Dendritic cell treated with granulocyte-macrophage colony-stimulating factor and Interleukin-4, amounts not matched to agents 40 ng/mL and 50 ng/mL, for 4 days (primary cell): ENCODE measurements around the gene TIMMDC1.
A peak's percentile ranks its signal among the peaks of the same experiment; 100 is the strongest.

Source experiments
- H3K27ac Mint-ChIP-seq: one replicate; pipeline ENCODE4 v1.8.0; 2022; ENCODE audit warnings: mild to moderate bottlenecking, mixed read lengths
- H3K27me3 Mint-ChIP-seq: one replicate; pipeline ENCODE4 v1.8.0; 2022; ENCODE audit warnings: mild to moderate bottlenecking, mixed read lengths
- H3K36me3 Mint-ChIP-seq: one replicate; pipeline ENCODE4 v1.8.0; 2022; ENCODE audit warnings: low read depth, mixed read lengths
- H3K4me1 Mint-ChIP-seq: one replicate; pipeline ENCODE4 v1.8.0; 2022; ENCODE audit warnings: low read depth, mixed read lengths
- H3K4me3 Mint-ChIP-seq: one replicate; pipeline ENCODE4 v1.8.0; 2022; ENCODE audit warnings: mild to moderate bottlenecking, moderate library complexity, mixed read lengths
- H3K9me3 Mint-ChIP-seq: one replicate; pipeline ENCODE4 v1.8.0; 2022; ENCODE audit warnings: mixed read lengths
- intact Hi-C: fragments of 100-400 bp; cut with micrococcal nuclease; formaldehyde crosslinking; loops from one replicate; pipeline ENCODE4 v1.15.0; 2022

The TIMMDC1 gene

GRCh38 chr3:119498186-119499011, at the start of gene TIMMDC1:
Gene TIMMDC1, plus strand, starts transcription at chr3:119498547. Its CDS starts 187 bp downstream, at chr3:119498734.
- Mint-ChIP-seq H3K27ac (peak within 1 kb of the TSS; percentile 99), H3K4me3 (peak within 1 kb of the TSS; percentile 99), H3K36me3 (peaks cover 19% of the 10 kb centered on the region), H3K4me1 (peaks cover 34% of the 10 kb centered on the region), H3K9me3 (no peaks in the 10 kb centered on the region), H3K27me3 (no peaks in the 10 kb centered on the region)
- intact Hi-C loops, result loop anchor here (1.0 to 2.0 kb wide), 2 partner anchors 30 to 179 kb away; partner anchors contain the start of genes COX17 and POGLUT1

- intact Hi-C loops, result no loop called here
- Mint-ChIP-seq H3K9me3 (no peaks in the 10 kb centered on the region), H3K36me3 (peaks cover 86% of the 10 kb centered on the region), H3K27ac (no peak overlapping the region), H3K4me1 (peaks cover 38% of the 10 kb centered on the region), H3K27me3 (no peaks in the 10 kb centered on the region), H3K4me3 (no peak overlapping the region)
Observed at GRCh38 chr3:119453822-119454221, 44.5 kb upstream of the TIMMDC1 start.

- H3K9me3 Mint-ChIP-seq, result no peaks in the 10 kb centered on the region
- no peaks in the 10 kb centered on the region for H3K27me3 Mint-ChIP-seq
- intact Hi-C loops, result no loop called here
- peaks cover 54% of the 10 kb centered on the region for H3K4me1 Mint-ChIP-seq
- no peak overlapping the region for H3K4me3 Mint-ChIP-seq
- peaks cover 86% of the 10 kb centered on the region for H3K36me3 Mint-ChIP-seq
- H3K27ac Mint-ChIP-seq, result peak overlapping the region; percentile 72
Observed at GRCh38 chr3:119456469-119456868, 41.9 kb upstream of the TIMMDC1 start.

GRCh38 chr3:119457246-119457645, 41.1 kb upstream of the TIMMDC1 start:
- no peaks in the 10 kb centered on the region for H3K9me3 Mint-ChIP-seq
- H3K4me3 Mint-ChIP-seq, result no peak overlapping the region
- peaks cover 91% of the 10 kb centered on the region for H3K36me3 Mint-ChIP-seq
- peak overlapping the region; percentile 72 for H3K27ac Mint-ChIP-seq
- peaks cover 60% of the 10 kb centered on the region for H3K4me1 Mint-ChIP-seq
- intact Hi-C loops, result no loop called here
- H3K27me3 Mint-ChIP-seq, result no peaks in the 10 kb centered on the region

- no peaks in the 10 kb centered on the region for H3K9me3 Mint-ChIP-seq
- peaks cover 44% of the 10 kb centered on the region for H3K4me1 Mint-ChIP-seq
- H3K36me3 Mint-ChIP-seq, result peaks cover 44% of the 10 kb centered on the region
- H3K27me3 Mint-ChIP-seq, result no peaks in the 10 kb centered on the region
- H3K4me3 Mint-ChIP-seq, result peak within 1 kb of the TSS; percentile 95
- intact Hi-C loops, result loop anchor here (10.0 kb wide), 2 partner anchors 211 to 631 kb away; partner anchors contain the start of genes COX17 and GSK3B
- peak within 1 kb of the TSS; percentile 96 for H3K27ac Mint-ChIP-seq
Observed at GRCh38 chr3:119463171-119464169, 34.9 kb upstream of the TIMMDC1 start, which contains the start of gene TMEM39A. Gene TMEM39A, minus strand, starts transcription at chr3:119463615. Its CDS starts 1,541 bp downstream, at chr3:119462074.

GRCh38 chr3:119468041-119468440, 30.3 kb upstream of the TIMMDC1 start:
- Mint-ChIP-seq H3K27me3 (no peaks in the 10 kb centered on the region), H3K27ac (peak overlapping the region; percentile 98)

GRCh38 chr3:119469418-119470189, 28.7 kb upstream of the TIMMDC1 start:
- Mint-ChIP-seq H3K36me3 (peaks cover 31% of the 10 kb centered on the region), H3K9me3 (no peaks in the 10 kb centered on the region), H3K4me3 (peak overlapping the region; percentile 92), H3K4me1 (peaks cover 39% of the 10 kb centered on the region), H3K27me3 (no peaks in the 10 kb centered on the region), H3K27ac (peak overlapping the region; percentile 98)
- intact Hi-C loops, result loop anchor here (2.0 to 10.0 kb wide), 3 partner anchors 29 to 625 kb away; partner anchors contain the start of genes COX17, GSK3B and TIMMDC1

More at GRCh38 chr3:119468041-119468440, 30.3 kb upstream of the TIMMDC1 start:
- Mint-ChIP-seq H3K4me1 (peaks cover 47% of the 10 kb centered on the region), H3K36me3 (peaks cover 31% of the 10 kb centered on the region), H3K9me3 (no peaks in the 10 kb centered on the region), H3K4me3 (peak overlapping the region; percentile 92)
- intact Hi-C loops, result loop anchor here (2.0 to 10.0 kb wide), 3 partner anchors 31 to 627 kb away; partner anchors contain the start of genes COX17, GSK3B and TIMMDC1

GRCh38 chr3:119470866-119471265, 27.5 kb upstream of the TIMMDC1 start:
- Mint-ChIP-seq H3K36me3 (peaks cover 41% of the 10 kb centered on the region), H3K27ac (no peak overlapping the region)
- intact Hi-C loops, result no loop called here

GRCh38 chr3:119481079-119481478, 17.3 kb upstream of the TIMMDC1 start:
- intact Hi-C loops, result no loop called here
- Mint-ChIP-seq H3K4me1 (no peaks in the 10 kb centered on the region), H3K27me3 (no peaks in the 10 kb centered on the region), H3K27ac (no peak overlapping the region), H3K9me3 (no peaks in the 10 kb centered on the region), H3K36me3 (peaks cover 78% of the 10 kb centered on the region), H3K4me3 (no peak overlapping the region)

More at GRCh38 chr3:119470866-119471265, 27.5 kb upstream of the TIMMDC1 start:
- H3K9me3 Mint-ChIP-seq, result no peaks in the 10 kb centered on the region
- H3K4me3 Mint-ChIP-seq, result no peak overlapping the region
- peaks cover 39% of the 10 kb centered on the region for H3K4me1 Mint-ChIP-seq
- no peaks in the 10 kb centered on the region for H3K27me3 Mint-ChIP-seq

GRCh38 chr3:119483101-119483500, 15.2 kb upstream of the TIMMDC1 start:
- no peaks in the 10 kb centered on the region for H3K27me3 Mint-ChIP-seq
- no peaks in the 10 kb centered on the region for H3K9me3 Mint-ChIP-seq
- peaks cover 80% of the 10 kb centered on the region for H3K36me3 Mint-ChIP-seq
- no peak overlapping the region for H3K27ac Mint-ChIP-seq
- H3K4me3 Mint-ChIP-seq, result no peak overlapping the region
- intact Hi-C loops, result no loop called here
- H3K4me1 Mint-ChIP-seq, result no peaks in the 10 kb centered on the region

- H3K36me3 Mint-ChIP-seq, result peaks cover 81% of the 10 kb centered on the region
- no peaks in the 10 kb centered on the region for H3K4me1 Mint-ChIP-seq
- no peaks in the 10 kb centered on the region for H3K9me3 Mint-ChIP-seq
- H3K27ac Mint-ChIP-seq, result no peak overlapping the region
- H3K4me3 Mint-ChIP-seq, result no peak overlapping the region
- no peaks in the 10 kb centered on the region for H3K27me3 Mint-ChIP-seq
- intact Hi-C loops, result no loop called here
Observed at GRCh38 chr3:119485563-119485962, 12.8 kb upstream of the TIMMDC1 start.

- no peaks in the 10 kb centered on the region for H3K9me3 Mint-ChIP-seq
- intact Hi-C loops, result no loop called here
- H3K4me3 Mint-ChIP-seq, result no peak overlapping the region
- H3K4me1 Mint-ChIP-seq, result no peaks in the 10 kb centered on the region
- peaks cover 65% of the 10 kb centered on the region for H3K36me3 Mint-ChIP-seq
- H3K27me3 Mint-ChIP-seq, result no peaks in the 10 kb centered on the region
- no peak overlapping the region for H3K27ac Mint-ChIP-seq
Observed at GRCh38 chr3:119490153-119490552, 8.2 kb upstream of the TIMMDC1 start.

GRCh38 chr3:119492128-119492527, 6.2 kb upstream of the TIMMDC1 start:
- intact Hi-C loops, result no loop called here
- no peak overlapping the region for H3K27ac Mint-ChIP-seq
- peaks cover 12% of the 10 kb centered on the region for H3K4me1 Mint-ChIP-seq
- H3K27me3 Mint-ChIP-seq, result no peaks in the 10 kb centered on the region
- no peaks in the 10 kb centered on the region for H3K9me3 Mint-ChIP-seq
- H3K36me3 Mint-ChIP-seq, result peaks cover 45% of the 10 kb centered on the region
- H3K4me3 Mint-ChIP-seq, result no peak overlapping the region
